ENCODE measurements around the gene TEAD1.

The TEAD1 gene

DNA sequence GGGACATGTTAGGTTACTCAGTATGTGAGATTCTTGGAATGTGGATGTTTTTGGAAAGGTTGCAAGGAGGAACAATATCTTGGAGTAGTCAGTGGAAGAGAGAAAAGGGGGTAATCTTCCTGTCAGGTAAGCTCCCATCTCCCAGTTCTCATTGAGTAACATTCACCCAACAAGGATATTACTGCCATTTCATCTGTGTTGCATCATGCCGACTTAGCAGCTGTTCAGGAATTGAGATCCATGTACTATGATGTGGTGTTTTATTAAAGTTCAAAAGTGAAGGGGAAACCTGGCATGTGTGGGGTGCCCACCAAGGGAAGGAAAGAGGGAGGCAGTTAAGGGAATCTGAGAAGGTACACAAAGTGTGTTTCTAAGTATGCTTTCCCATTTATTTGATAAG is 276.4 kb downstream of the TEAD1 start:
- H3F3A ChIP-seq (ENCODE audit: insufficient read depth, low read length): no peaks in the 10 kb centered on the region
- H3K9me3 ChIP-seq (replicated peaks; ENCODE audit: insufficient read depth, low read length): no peaks in the 10 kb centered on the region
- H3K27me3 ChIP-seq (replicated peaks; ENCODE audit: insufficient read depth, low read length): no peaks in the 10 kb centered on the region
- no peak for DNase-seq
- H3K9ac ChIP-seq (ENCODE audit: low read length): no peak overlapping the region
- no peaks in the 10 kb centered on the region for H3K4me1 ChIP-seq (ENCODE audit: low read length)
- no peaks in the 10 kb centered on the region for H3K9me2 ChIP-seq (replicated peaks; ENCODE audit: insufficient read depth, low read length)
- H2AFZ ChIP-seq (ENCODE audit: low read length): no peak overlapping the region
- H4K20me1 ChIP-seq (ENCODE audit: insufficient read depth, low read length): no peaks in the 10 kb centered on the region
- H3K36me3 ChIP-seq (replicated peaks; ENCODE audit: insufficient read depth, low read length): no peaks in the 10 kb centered on the region
- no peaks in the 10 kb centered on the region for H3K79me2 ChIP-seq (ENCODE audit: low read length)
- H3K4me2 ChIP-seq (ENCODE audit: low read depth, low read length): no peak overlapping the region
- H3K27ac ChIP-seq (ENCODE audit: low read length): no peak overlapping the region
- no peak overlapping the region for H3K4me3 ChIP-seq (ENCODE audit: low read length)
- TF ChIP-seq CTCF (IDR thresholded peaks at IDR 0.05; ENCODE audit: low read length): no peak
- TF ChIP-seq EZH2phosphoT487 (IDR thresholded peaks at IDR 0.05; ENCODE audit: low read length): no peak
- TF ChIP-seq EZH2 (optimal IDR thresholded peaks at IDR 0.05; ENCODE audit: low read depth, low read length): no peak

DNA sequence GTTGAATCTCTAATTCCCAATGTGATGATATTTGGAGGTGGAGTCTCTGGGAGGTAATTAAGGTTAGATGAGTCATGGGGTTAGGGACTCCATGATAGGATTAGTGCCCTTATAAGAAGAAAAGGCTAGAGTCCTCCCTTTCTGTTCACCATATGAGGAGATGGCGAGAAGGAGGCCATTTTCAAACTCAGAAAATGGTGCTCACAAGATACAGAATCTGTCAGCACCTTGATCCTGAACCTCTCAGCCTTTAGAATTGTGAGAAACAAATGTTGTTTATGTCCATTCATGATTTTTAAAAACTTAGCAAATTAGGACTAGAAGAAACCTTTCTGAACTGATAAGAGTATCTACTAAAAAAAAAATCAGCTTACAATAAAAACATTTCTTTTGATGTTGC is 277.2 kb downstream of the TEAD1 start:
- Histone ChIP-seq H3K4me2 (ENCODE audit: low read depth, low read length) (no peak overlapping the region), H3K4me3 (ENCODE audit: low read length) (no peak overlapping the region), H3K27me3 (replicated peaks; ENCODE audit: insufficient read depth, low read length) (no peaks in the 10 kb centered on the region), H3K27ac (ENCODE audit: low read length) (no peak overlapping the region), H3K4me1 (ENCODE audit: low read length) (no peaks in the 10 kb centered on the region), H4K20me1 (ENCODE audit: insufficient read depth, low read length) (no peaks in the 10 kb centered on the region), H3K9me2 (replicated peaks; ENCODE audit: insufficient read depth, low read length) (no peaks in the 10 kb centered on the region), H3F3A (ENCODE audit: insufficient read depth, low read length) (no peaks in the 10 kb centered on the region), H2AFZ (ENCODE audit: low read length) (no peak overlapping the region), H3K9ac (ENCODE audit: low read length) (no peak overlapping the region), H3K36me3 (replicated peaks; ENCODE audit: insufficient read depth, low read length) (no peaks in the 10 kb centered on the region), H3K9me3 (replicated peaks; ENCODE audit: insufficient read depth, low read length) (no peaks in the 10 kb centered on the region), H3K79me2 (ENCODE audit: low read length) (no peaks in the 10 kb centered on the region)
- TF ChIP-seq CTCF (IDR thresholded peaks at IDR 0.05; ENCODE audit: low read length) (no peak), EZH2 (optimal IDR thresholded peaks at IDR 0.05; ENCODE audit: low read depth, low read length) (no peak), EZH2phosphoT487 (IDR thresholded peaks at IDR 0.05; ENCODE audit: low read length) (no peak)
- DNase-seq: no peak

DNA sequence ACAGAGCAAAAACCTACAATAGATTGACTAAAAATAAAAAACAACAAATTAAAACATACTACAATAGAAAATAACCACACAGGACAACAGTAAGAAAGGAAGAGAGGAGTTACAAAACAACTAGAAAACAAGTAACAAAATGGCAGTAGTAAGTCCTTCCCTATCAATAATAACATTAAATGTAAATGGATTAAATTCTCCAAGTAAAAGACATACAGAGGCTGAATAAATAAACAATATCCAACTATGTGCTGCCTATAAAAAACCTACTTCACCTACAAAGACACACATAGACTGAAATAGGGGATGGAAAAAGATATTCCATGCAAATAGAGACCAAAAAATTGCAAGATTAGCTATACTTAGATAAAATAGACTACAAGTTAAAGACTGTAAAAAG is 277.9 kb downstream of the TEAD1 start:
- H3K4me3 ChIP-seq (ENCODE audit: low read length): no peak overlapping the region
- H3K36me3 ChIP-seq (replicated peaks; ENCODE audit: insufficient read depth, low read length): no peaks in the 10 kb centered on the region
- no peak overlapping the region for H3K27ac ChIP-seq (ENCODE audit: low read length)
- H4K20me1 ChIP-seq (ENCODE audit: insufficient read depth, low read length): no peaks in the 10 kb centered on the region
- no peaks in the 10 kb centered on the region for H3F3A ChIP-seq (ENCODE audit: insufficient read depth, low read length)
- H3K27me3 ChIP-seq (replicated peaks; ENCODE audit: insufficient read depth, low read length): no peaks in the 10 kb centered on the region
- H3K9ac ChIP-seq (ENCODE audit: low read length): no peak overlapping the region
- no peak overlapping the region for H3K4me2 ChIP-seq (ENCODE audit: low read depth, low read length)
- DNase-seq: no peak
- no peak for TF ChIP-seq EZH2 (optimal IDR thresholded peaks at IDR 0.05; ENCODE audit: low read depth, low read length)
- no peak for TF ChIP-seq CTCF (IDR thresholded peaks at IDR 0.05; ENCODE audit: low read length)
- no peak for TF ChIP-seq EZH2phosphoT487 (IDR thresholded peaks at IDR 0.05; ENCODE audit: low read length)
- no peaks in the 10 kb centered on the region for H3K79me2 ChIP-seq (ENCODE audit: low read length)
- no peak overlapping the region for H2AFZ ChIP-seq (ENCODE audit: low read length)
- H3K4me1 ChIP-seq (ENCODE audit: low read length): no peaks in the 10 kb centered on the region
- no peaks in the 10 kb centered on the region for H3K9me2 ChIP-seq (replicated peaks; ENCODE audit: insufficient read depth, low read length)
- no peaks in the 10 kb centered on the region for H3K9me3 ChIP-seq (replicated peaks; ENCODE audit: insufficient read depth, low read length)
